ENCODE results near the gene ATXN3L.
"Not testable (repeated sequence)": the region's sequence is repeated elsewhere in the genome, so short reads cannot be mapped to it uniquely, and the experiment has no call there.

ATXN3L gene

GRCh38 chrX:13307041-13307440 lies 12.8 kb downstream of the ATXN3L start:
- DNase-seq (ENCODE audit: low read depth, low spot score) = no peak

GRCh38 chrX:13305108-13305507 lies 14.7 kb downstream of the ATXN3L start:
- no peak for DNase-seq (ENCODE audit: low read depth, low spot score)

- DNase-seq (ENCODE audit: low read depth, low spot score) = no peak
Observed at GRCh38 chrX:13304052-13304451, 15.8 kb downstream of the ATXN3L start.

GRCh38 chrX:13303248-13303647 lies 16.6 kb downstream of the ATXN3L start:
- not testable (repeated sequence) for DNase-seq (ENCODE audit: low read depth, low spot score)

GRCh38 chrX:13298836-13299235 lies 21.0 kb downstream of the ATXN3L start:
- DNase-seq (ENCODE audit: low read depth, low spot score) = no peak

DNA sequence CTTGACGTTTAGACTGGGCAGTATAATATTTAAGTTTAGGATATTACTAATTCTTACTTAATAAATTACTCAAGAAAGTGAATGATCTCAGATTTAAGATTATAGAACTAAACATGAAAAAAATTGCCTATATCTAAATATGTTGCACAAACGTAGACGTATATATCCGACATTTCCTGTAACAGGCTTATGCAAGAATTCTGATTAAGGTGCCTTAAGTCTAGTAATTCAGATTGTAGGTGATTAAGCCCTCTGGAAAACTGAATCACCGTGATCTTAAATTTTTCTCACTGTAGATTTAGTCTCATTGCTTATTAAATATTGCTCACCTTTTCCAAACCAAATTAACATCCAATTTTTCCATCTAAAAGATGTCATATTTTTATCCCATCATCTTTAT lies 24.0 kb downstream of the ATXN3L start:
- DNase-seq (ENCODE audit: low read depth, low spot score) = no peak

DNA sequence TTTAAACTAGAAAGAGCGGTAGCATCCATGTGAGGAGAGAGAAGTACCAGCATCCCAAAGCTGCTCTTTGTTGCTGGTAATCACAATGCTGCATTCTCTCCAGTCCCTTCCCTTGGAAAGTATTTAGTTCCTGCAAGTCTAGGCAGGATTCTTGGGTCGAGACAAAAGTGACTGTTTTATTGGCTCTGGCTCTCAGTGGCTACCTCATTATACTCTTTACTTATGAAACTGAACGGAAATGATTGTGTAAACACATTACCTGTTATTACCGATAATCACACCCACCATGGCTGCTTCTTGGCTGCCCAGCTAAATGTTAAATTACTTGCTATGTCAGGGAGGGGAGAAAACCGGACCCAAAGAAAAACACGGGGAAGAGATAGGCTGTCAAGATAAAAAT lies 26.2 kb downstream of the ATXN3L start:
- no peak for DNase-seq (ENCODE audit: low read depth, low spot score)

- DNase-seq (ENCODE audit: low read depth, low spot score) = no peak
Observed at GRCh38 chrX:13290891-13291614, 28.8 kb downstream of the ATXN3L start.

DNA sequence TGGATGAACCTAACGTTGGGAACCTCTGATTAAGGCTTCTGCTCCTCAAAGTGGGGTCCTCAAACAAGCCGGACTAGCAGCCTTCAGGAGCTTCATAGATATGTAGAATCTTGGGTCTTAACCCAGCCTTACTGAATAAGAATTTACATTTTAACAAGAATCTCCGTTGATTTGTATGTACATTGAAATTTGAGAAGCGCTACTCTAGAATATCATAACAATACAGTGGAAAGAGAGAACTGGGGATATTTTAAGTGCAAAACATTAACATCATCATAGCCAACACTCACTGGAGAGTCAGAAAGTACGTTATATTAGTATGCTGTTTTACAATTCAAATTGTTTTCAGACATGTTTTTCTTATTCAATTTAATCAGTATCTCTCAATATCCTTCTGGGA lies 31.2 kb downstream of the ATXN3L start:
- DNase-seq (ENCODE audit: low read depth, low spot score) = no peak

GRCh38 chrX:13287816-13288215 lies 32.0 kb downstream of the ATXN3L start:
- peak; percentile 60 for DNase-seq (ENCODE audit: low read depth, low spot score)

DNA sequence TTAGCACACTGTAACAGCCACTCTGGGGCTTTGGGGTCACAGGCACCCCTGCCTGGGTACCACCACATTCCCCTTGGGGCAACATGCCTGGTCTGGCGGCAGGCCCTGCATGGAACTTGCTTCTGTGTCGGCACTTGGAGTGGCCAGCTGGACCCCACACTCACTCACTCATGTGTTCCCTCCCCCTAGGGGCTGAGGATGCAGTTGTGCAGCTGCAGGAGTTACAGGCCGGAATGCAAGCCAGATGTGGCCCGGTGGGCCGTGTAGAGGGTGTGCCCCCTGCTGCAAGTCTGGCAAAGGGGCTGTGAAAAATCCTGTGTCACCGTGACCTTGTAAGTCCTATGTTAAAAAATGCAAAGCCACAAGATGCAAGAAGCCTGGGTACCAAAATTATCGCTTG lies 34.2 kb downstream of the ATXN3L start:
- no peak for DNase-seq (ENCODE audit: low read depth, low spot score)

GRCh38 chrX:13285229-13285628 lies 34.6 kb downstream of the ATXN3L start:
- no peak for DNase-seq (ENCODE audit: low read depth, low spot score)

DNA sequence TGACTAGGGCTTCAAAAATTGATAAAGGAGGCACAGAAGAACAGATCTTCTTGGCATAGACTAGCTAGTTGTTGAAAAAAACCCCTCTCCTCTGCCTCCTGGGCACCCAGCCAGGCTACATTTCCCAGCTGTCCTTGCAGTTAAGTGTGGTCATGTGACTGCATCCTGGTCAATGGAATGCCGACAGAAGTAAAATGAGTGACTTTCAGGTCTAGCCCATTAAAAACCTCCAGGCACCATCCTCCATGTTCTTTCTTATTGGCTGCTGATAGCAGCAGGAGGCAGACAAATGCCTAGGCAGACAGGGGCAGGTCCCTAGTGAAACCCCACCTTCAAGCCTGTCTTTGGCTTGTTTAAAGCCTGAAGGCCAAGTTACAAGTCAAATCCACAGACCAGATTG lies 35.3 kb downstream of the ATXN3L start:
- DNase-seq (ENCODE audit: low read depth, low spot score) = peak; percentile 18

- peak; percentile 62 for DNase-seq (ENCODE audit: low read depth, low spot score)
Observed at GRCh38 chrX:13283950-13284546, 35.8 kb downstream of the ATXN3L start.

DNA sequence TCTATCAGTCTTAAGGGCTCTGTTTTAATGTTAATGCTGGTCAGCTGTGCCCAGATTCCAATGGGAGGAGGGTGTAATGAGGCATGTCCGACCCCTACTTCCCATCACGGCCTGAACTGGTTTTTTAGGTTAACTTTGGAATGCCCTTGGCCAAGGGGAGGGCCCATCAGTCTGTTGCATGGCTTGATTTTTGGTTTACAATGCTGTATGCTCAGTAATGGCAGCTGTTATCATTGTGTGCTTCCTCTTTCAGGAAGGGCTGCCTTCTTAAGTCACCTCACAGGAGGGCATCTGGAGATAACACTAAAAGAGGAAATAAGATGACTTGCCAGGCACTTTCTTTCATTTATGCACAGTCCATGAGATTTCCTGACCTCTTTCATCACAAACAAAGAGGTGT lies 36.3 kb downstream of the ATXN3L start:
- DNase-seq (ENCODE audit: low read depth, low spot score) = peak; percentile 5

GRCh38 chrX:13281289-13281688 lies 38.6 kb downstream of the ATXN3L start:
- DNase-seq (ENCODE audit: low read depth, low spot score) = no peak

DNA sequence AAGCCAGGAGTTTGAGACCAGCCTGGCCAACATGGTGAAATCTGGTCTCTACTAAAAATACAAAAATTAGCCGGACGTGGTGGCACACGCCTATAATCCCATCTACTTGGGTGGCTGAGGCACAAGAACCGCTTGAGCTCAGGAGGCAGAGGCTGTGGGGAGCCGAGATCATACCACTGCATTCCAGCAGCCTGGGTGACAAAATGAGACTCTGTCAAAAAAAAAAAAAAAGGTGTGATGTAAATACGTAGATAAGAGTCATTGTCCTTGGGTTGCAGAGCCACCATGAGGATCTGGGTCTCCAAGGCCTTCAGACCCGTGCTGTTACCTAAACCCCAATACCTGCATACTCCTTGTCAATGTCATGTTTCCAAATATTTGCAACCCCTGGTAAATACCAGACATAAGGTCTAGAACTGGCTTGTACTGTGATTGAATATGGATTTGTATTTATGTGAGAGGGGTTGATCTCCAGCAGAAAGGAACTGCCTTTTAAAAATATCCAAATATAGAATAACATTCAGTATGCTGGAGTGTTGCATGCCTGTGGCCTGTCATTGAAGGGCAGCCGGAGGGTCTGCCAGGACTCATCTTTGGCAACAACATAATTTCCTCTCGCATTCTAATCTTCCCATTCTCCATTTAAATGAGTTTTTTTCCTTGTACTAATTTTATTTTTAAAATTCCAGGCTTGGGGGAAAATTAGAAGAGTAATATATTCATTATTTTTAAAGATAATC lies 40.4 kb downstream of the ATXN3L start:
- DNase-seq (ENCODE audit: low read depth, low spot score) = no peak

DNA sequence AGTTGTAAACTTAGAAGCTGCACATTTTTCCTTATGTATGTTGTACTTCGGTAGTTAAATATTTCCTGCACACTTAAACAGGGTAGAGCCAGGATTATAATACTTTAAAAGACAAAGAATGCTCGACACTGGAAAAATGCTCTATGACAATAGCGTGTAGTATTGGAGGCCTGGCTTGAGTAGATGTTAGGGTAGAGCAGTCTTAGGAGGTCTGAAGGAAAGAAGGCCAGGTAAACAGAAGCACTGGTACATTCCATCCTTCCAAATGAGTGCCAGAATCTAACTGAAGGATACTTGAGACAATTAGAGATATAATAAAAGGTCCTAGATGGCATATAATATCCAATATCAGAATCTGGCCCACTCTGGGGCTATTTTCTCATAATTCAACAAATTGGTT lies 42.3 kb downstream of the ATXN3L start:
- DNase-seq (ENCODE audit: low read depth, low spot score) = no peak

- no peak for DNase-seq (ENCODE audit: low read depth, low spot score)
Observed at GRCh38 chrX:13276991-13277390, 42.9 kb downstream of the ATXN3L start.

DNA sequence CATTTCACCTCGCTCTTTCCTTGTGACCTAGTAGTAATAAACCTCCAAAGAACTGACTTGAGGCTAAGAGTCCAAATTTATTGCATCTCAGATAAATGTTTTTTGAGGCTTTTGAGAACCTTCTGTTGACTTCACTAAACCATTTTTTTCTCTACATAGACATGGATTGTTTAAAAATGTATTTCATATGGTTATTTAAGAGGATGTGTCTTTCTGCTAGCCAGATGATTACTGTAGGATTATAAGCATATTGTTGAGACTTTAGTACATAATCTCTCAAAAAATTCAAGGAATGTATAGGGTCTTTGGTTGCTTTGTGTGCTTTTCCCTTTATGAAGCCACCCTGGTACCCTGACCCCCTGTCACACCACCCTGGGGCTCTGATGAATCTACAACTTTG lies 44.8 kb downstream of the ATXN3L start:
- DNase-seq (ENCODE audit: low read depth, low spot score) = no peak

DNA sequence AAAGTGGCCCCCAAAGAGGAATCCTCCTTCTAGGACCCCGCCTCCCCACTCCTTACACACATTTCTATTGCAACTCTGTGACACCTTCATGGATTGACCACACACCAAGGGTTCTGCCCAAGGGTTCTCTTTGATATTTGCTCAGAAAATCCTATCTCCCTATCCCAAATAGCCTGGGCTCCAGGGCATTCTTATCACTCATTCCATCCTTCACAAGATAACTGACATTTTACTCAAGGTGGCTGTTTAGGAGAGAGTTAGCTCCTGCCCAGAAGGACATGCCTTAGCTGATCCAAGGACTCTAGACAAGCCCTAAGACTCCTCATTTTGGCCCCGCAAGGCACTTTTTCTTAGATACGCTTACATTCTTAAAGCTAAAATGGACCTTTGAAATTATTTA lies 47.4 kb downstream of the ATXN3L start:
- DNase-seq (ENCODE audit: low read depth, low spot score) = no peak

DNA sequence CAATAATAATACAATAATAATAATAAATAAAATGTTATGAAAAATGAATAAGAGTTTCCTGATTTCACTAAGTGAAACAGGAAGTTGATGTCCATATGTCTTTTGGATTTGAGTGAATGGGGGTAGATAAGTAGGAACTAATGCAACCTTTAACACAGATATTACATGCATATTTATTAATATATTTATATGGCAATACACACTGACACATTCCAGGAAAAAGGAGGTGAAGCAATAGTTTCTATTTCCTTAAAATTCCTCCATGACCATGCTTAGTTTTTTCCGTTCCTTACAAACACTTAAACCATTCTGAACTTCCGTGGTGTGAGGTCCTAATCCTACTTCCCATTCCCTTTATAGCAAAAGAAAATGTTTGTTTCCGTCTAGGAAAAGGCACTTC lies 48.3 kb downstream of the ATXN3L start:
- DNase-seq (ENCODE audit: low read depth, low spot score) = no peak

DNA sequence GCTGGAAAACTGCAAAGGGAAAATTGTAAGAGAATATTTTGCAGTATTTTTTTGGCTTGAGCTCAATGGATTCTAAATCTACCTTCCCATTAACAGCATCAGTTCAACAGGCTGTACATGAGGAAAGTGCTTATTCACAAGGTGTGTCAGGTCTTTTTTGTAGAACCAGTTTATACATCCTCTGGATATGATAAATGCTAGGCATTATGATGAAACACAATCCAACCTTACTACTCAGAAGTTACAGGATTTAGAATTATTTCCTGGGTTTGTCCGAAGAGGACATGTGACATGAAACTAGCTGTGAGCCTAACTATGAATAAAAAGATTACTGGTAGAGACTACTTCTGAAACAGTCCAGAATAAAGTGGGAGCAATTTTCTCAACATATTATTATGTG lies 49.5 kb downstream of the ATXN3L start:
- no peak for DNase-seq (ENCODE audit: low read depth, low spot score)

All from astrocyte of the hippocampus (primary cell).